HepG2 (cell line): ENCODE data around the gene ERCC5. TPM values are rescaled to one million over a fixed set of nuclear protein-coding genes. Genes with fewer than 3 reads are reported as not detected.

Experiments used
- CBX1 ChIP-seq: IDR thresholded peaks from one replicate; pipeline ENCODE4 v1.6.1; 2016; ENCODE audit warnings: antibody characterized with exemption, low read depth
- EP300 ChIP-seq, 3 experiments: sonication (generic) in 1 of 3; formaldehyde crosslinking in 1 of 3; IDR thresholded peaks; 2 replicates each; pipeline versions ENCODE4 v1.5.1 to v1.6.1; 2011 to 2020; ENCODE audit warnings: low read depth in 2 of 3, low read length in 2 of 3, borderline replicate concordance in 1 of 3, improper control_type of control experiment in 1 of 3, mild to moderate bottlenecking in 1 of 3, missing genetic modification reagents in 1 of 3, moderate library complexity in 1 of 3
- FOXO1 ChIP-seq: sonication (generic); formaldehyde crosslinking; IDR thresholded peaks from 2 replicates; pipeline ENCODE4 v1.4.0; 2020; ENCODE audit warnings: missing genetic modification reagents
- HDAC2 ChIP-seq: sonication (generic); formaldehyde crosslinking; IDR thresholded peaks from 2 replicates; pipeline ENCODE4 v1.4.0; 2020; ENCODE audit warnings: missing genetic modification reagents
- HMGA1 ChIP-seq: sonication (generic); formaldehyde crosslinking; conservative IDR thresholded peaks from 2 replicates; pipeline ENCODE4 v1.4.0; 2020; ENCODE audit warnings: missing genetic modification reagents
- HNRNPK ChIP-seq: fragments of 200-400 bp; formaldehyde crosslinking; IDR thresholded peaks from 2 replicates; pipeline ENCODE4 v1.6.1; 2018; ENCODE audit warnings: low read length, low read depth, moderate library complexity, mild to moderate bottlenecking; ENCODE audit not compliant: poor library complexity, severe bottlenecking
- MED13 ChIP-seq: sonication (generic); formaldehyde crosslinking; IDR thresholded peaks from 2 replicates; pipeline ENCODE4 v1.5.0; 2020; ENCODE audit warnings: missing genetic modification reagents
- POLR2G ChIP-seq: fragments of 200-400 bp; formaldehyde crosslinking; IDR thresholded peaks from 2 replicates; pipeline ENCODE4 v1.6.1; 2018; ENCODE audit warnings: mild to moderate bottlenecking, low read depth, low read length, moderate library complexity
- RBFOX2 ChIP-seq: fragments of 200-400 bp; formaldehyde crosslinking; IDR thresholded peaks from 2 replicates; pipeline ENCODE4 v1.6.1; 2017; ENCODE audit warnings: low read depth, mild to moderate bottlenecking, low read length
- RCOR2 ChIP-seq: IDR thresholded peaks from 2 replicates; pipeline ENCODE4 v1.6.1; 2016; ENCODE audit warnings: missing biosample characterization, missing genetic modification reagents
- SP140L ChIP-seq: sonication (generic); formaldehyde crosslinking; IDR thresholded peaks from 2 replicates; pipeline ENCODE4 v1.4.0; 2020; ENCODE audit warnings: missing genetic modification reagents, borderline replicate concordance
- YEATS2 ChIP-seq: sonication (generic); formaldehyde crosslinking; IDR thresholded peaks from 2 replicates; pipeline ENCODE4 v1.4.0; 2020; ENCODE audit warnings: missing genetic modification reagents, borderline replicate concordance
- ZKSCAN1 ChIP-seq: fragments of 150-350 bp; IDR thresholded peaks from 2 replicates; pipeline ENCODE4 v1.6.1; 2014; ENCODE audit warnings: low read length
- ZNF136 ChIP-seq: sonication (generic); formaldehyde crosslinking; IDR thresholded peaks from 2 replicates; pipeline ENCODE4 v1.8.1; 2022; ENCODE audit warnings: low read depth, mild to moderate bottlenecking, moderate library complexity, missing genetic modification reagents
- ZNF260 ChIP-seq: sonication (generic); formaldehyde crosslinking; IDR thresholded peaks from 2 replicates; pipeline ENCODE4 v1.4.0; 2020; ENCODE audit warnings: missing genetic modification reagents, low read depth, mild to moderate bottlenecking, borderline replicate concordance
- ZNF274 ChIP-seq: sonication (generic); formaldehyde crosslinking; IDR thresholded peaks from 2 replicates; pipeline ENCODE4 v1.5.1; 2020; ENCODE audit warnings: mild to moderate bottlenecking, missing genetic modification reagents
- ZNF329 ChIP-seq: sonication (generic); formaldehyde crosslinking; IDR thresholded peaks from 2 replicates; pipeline ENCODE4 v1.9.0; 2021; ENCODE audit warnings: low read depth, mild to moderate bottlenecking, missing genetic modification reagents
- ZNF557 ChIP-seq: sonication (generic); formaldehyde crosslinking; IDR thresholded peaks from 2 replicates; pipeline ENCODE4 v1.4.0; 2020; ENCODE audit warnings: missing genetic modification reagents
- ZNF567 ChIP-seq: sonication (generic); formaldehyde crosslinking; IDR thresholded peaks from 2 replicates; pipeline ENCODE4 v1.8.1; 2023; ENCODE audit warnings: mild to moderate bottlenecking, missing genetic modification reagents, borderline replicate concordance
- ZNF768 ChIP-seq: sonication (generic); formaldehyde crosslinking; IDR thresholded peaks from 2 replicates; pipeline ENCODE4 v1.4.0; 2020; ENCODE audit warnings: missing genetic modification reagents
- ZNF772 ChIP-seq: sonication (generic); formaldehyde crosslinking; IDR thresholded peaks from 2 replicates; pipeline ENCODE4 v1.5.0; 2020; ENCODE audit warnings: mild to moderate bottlenecking, missing genetic modification reagents
- ZNF850 ChIP-seq: sonication (generic); formaldehyde crosslinking; conservative IDR thresholded peaks from 2 replicates; pipeline ENCODE4 v1.9.0; 2021; ENCODE audit warnings: mild to moderate bottlenecking, missing genetic modification reagents
- polyA plus RNA-seq, 8 experiments: library from polyadenylated mRNA; depleted of rRNA in 3 of 8; stranded (reverse) in 7 of 8; unstranded in 1 of 8; fragments of >200 nt; fragmentation: Illumina TruSeq in 4 of 8; extraction: Trizol in 4 of 8; gene quantifications; 2 replicates each; pipeline versions ENCODE4 v1.2.1 to v1.2.3, GENCODE V29; 2011 to 2016; ENCODE audit warnings: low read depth in 4 of 8, missing spikeins in 1 of 8, mixed read lengths in 1 of 8; ENCODE audit not compliant: insufficient read depth in 1 of 8
- total RNA-seq, 5 experiments: library from RNA; depleted of rRNA; stranded (reverse); fragments of >200 nt; fragmentation: Illumina TruSeq; extraction: Trizol; gene quantifications; 2 replicates each; pipeline ENCODE4 v1.2.3, GENCODE V29; 2016; ENCODE audit warnings: low read depth in 1 of 5
- TF ChIP-seq, protein P1 (sequence below): sonication (generic); formaldehyde crosslinking; IDR thresholded peaks from 2 replicates; pipeline ENCODE4 v1.4.0; 2020; ENCODE audit warnings: missing genetic modification reagents, borderline replicate concordance
- TF ChIP-seq, protein P2 (sequence below): fragments of 450-650 bp; IDR thresholded peaks from 2 replicates; pipeline ENCODE4 v1.6.1; 2017

ERCC5 gene
- total and polyA plus RNA-seq, 2 of the 13 experiments (the other 11 are each of a cell fraction or from before 2014, with no cell fraction given): 12.9 to 35.5 TPM

DNA sequence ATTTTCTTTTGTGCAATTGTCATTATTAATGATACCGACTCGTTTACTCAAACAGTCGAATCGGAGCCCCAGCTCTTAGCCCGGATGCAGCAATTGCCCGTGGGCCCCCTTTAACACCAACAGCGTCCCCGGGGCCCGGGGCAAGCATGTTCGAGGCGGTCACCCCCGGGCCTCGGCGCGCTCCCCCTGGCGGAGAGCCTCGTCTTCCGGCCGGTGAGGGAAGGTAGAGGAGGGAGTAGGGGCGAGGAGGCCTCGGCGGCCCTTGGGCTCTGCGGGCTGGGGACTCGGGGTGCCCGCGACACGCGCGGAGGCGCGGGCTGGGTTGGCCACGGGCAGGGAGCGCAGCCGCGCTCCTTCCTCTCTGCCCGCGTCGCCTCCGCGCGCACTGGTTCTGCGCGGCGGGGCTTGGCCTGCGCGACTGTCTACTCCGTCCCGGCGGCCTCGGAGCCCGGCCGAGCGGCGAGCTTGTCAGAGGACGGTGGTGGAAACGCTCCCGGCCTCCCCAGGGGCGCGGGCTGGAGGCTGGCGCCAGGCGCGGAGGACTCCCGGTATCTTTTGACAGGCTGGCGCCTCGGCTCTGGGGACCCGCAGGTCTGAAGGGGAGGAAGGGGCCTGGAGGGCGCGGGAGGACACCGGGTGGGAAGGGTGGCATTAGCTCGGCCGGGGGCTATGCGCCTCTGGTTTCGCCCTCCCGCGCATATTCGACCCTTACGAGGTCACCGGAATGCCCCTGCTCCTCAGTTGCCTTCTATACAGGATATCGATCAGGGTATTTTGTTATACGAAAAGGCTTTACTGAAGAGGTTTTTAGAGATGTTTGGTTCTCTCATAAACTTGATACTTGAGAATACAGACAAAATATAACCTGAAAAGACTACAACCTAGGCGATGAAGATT, 45.4 kb upstream of the ERCC5 start (continued):
- TF ChIP-seq ZNF850 (CRISPR knock-in tag): 0 out of 2 replicates have a peak, but pooled peaks have one; percentile 64
- peak; percentile 59 for TF ChIP-seq HNRNPK
- 0 out of 2 replicates have a peak, but pooled peaks have one; percentile 23 for TF ChIP-seq ZKSCAN1
- no peak for TF ChIP-seq EP300 (IDR thresholded peaks at IDR 0.05; ENCODE audit: low read depth in 2 of 2, low read length in 2 of 2)
- TF ChIP-seq EP300 (CRISPR knock-in tag; IDR thresholded peaks at IDR 0.05; ENCODE audit: borderline replicate concordance): no peak
- TF ChIP-seq ZNF772: no peak; the same call in 1 of the 2 replicates
- peak; percentile 43; the same call in 1 of the 2 replicates for TF ChIP-seq HDAC2
- no peak for TF ChIP-seq HMGA1
- peak; percentile 33; the same call in 1 of the 2 replicates for TF ChIP-seq RCOR2
- TF ChIP-seq FOXO1 (CRISPR knock-in tag): peak; percentile 25; the same call in 1 of the 2 replicates
- TF ChIP-seq SP140L (CRISPR knock-in tag): 0 out of 2 replicates have a peak, but pooled peaks have one; percentile 25
- TF ChIP-seq ZNF557 (CRISPR knock-in tag): no peak
- TF ChIP-seq ZNF136 (CRISPR knock-in tag): 0 out of 2 replicates have a peak, but pooled peaks have one; percentile 51
- 0 out of 2 replicates have a peak, but pooled peaks have one; percentile 61 for TF ChIP-seq MED13 (CRISPR knock-in tag)
- TF ChIP-seq RBFOX2: peak; percentile 85
- 0 out of 2 replicates have a peak, but pooled peaks have one; percentile 26 for TF ChIP-seq ZNF329
- TF ChIP-seq ZNF567: no peak
- TF ChIP-seq ZNF274: peak; percentile 64; the same call in 1 of the 2 replicates
- TF ChIP-seq, protein P1, sequence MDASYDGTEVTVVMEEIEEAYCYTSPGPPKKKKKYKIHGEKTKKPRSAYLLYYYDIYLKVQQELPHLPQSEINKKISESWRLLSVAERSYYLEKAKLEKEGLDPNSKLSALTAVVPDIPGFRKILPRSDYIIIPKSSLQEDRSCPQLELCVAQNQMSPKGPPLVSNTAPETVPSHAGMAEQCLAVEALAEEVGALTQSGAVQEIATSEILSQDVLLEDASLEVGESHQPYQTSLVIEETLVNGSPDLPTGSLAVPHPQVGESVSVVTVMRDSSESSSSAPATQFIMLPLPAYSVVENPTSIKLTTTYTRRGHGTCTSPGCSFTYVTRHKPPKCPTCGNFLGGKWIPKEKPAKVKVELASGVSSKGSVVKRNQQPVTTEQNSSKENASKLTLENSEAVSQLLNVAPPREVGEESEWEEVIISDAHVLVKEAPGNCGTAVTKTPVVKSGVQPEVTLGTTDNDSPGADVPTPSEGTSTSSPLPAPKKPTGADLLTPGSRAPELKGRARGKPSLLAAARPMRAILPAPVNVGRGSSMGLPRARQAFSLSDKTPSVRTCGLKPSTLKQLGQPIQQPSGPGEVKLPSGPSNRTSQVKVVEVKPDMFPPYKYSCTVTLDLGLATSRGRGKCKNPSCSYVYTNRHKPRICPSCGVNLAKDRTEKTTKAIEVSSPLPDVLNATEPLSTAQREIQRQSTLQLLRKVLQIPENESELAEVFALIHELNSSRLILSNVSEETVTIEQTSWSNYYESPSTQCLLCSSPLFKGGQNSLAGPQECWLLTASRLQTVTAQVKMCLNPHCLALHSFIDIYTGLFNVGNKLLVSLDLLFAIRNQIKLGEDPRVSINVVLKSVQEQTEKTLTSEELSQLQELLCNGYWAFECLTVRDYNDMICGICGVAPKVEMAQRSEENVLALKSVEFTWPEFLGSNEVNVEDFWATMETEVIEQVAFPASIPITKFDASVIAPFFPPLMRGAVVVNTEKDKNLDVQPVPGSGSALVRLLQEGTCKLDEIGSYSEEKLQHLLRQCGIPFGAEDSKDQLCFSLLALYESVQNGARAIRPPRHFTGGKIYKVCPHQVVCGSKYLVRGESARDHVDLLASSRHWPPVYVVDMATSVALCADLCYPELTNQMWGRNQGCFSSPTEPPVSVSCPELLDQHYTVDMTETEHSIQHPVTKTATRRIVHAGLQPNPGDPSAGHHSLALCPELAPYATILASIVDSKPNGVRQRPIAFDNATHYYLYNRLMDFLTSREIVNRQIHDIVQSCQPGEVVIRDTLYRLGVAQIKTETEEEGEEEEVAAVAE: peak; percentile 93
- peak; percentile 23 for TF ChIP-seq CBX1
- TF ChIP-seq, protein P2, sequence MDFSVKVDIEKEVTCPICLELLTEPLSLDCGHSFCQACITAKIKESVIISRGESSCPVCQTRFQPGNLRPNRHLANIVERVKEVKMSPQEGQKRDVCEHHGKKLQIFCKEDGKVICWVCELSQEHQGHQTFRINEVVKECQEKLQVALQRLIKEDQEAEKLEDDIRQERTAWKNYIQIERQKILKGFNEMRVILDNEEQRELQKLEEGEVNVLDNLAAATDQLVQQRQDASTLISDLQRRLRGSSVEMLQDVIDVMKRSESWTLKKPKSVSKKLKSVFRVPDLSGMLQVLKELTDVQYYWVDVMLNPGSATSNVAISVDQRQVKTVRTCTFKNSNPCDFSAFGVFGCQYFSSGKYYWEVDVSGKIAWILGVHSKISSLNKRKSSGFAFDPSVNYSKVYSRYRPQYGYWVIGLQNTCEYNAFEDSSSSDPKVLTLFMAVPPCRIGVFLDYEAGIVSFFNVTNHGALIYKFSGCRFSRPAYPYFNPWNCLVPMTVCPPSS: no peak
- peak; percentile 40; the same call in 1 of the 2 replicates for TF ChIP-seq YEATS2
- TF ChIP-seq ZNF768 (CRISPR knock-in tag): peak; percentile 48
- TF ChIP-seq POLR2G: peak; percentile 78
- no peak for TF ChIP-seq ZNF260 (CRISPR knock-in tag)
